GM12872 (cell line): ENCODE results near the gene C2.

ENCODE experiments used
- CTCF ChIP-seq: IDR thresholded peaks from 3 replicates; pipeline ENCODE4 v1.5.1; 2011; ENCODE audit warnings: low read depth, mild to moderate bottlenecking, low read length, moderate library complexity; ENCODE audit not compliant: insufficient read depth

Gene C2

DNA sequence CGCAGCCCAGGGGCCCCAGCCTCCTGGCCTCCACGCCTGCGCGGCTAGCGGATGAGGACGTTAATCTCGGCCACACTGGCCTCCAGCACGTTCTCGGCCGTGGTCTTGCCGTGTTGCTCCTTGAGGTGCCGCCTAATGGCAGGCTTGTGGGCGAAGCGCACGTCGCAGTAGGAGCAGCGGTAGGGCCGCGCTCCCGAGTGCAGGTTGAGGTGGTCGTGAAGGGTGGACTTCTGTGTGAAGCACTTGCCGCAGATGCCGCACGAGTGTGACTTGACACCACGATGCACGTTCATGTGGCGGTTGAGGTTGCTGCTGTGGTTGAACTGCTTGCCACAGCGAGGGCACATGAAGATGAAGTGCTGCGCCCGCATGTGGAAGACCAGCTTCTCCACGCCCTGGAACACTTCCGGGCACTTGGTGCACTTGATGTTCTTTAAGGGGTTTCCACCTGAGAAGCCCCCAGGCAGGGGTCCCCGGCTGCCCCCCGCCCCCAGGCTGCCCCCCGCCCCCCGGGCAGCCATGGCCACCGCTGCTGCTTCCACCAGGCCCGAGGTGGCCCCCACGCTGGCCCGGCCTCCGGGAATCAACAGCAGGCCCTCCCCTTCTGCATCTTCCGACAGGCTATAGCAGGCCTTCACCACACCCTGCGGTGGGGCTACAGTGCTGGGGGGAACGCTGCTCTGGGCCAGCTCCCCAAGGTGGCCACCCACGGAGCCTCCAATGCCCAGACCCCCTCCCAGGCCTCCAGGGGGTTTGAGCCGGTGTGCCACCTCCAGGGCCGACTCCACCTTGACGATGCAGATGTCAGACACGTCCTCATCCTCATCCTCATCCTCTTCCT, 27.4 kb upstream of the C2 start:
- TF ChIP-seq CTCF = no peak

DNA sequence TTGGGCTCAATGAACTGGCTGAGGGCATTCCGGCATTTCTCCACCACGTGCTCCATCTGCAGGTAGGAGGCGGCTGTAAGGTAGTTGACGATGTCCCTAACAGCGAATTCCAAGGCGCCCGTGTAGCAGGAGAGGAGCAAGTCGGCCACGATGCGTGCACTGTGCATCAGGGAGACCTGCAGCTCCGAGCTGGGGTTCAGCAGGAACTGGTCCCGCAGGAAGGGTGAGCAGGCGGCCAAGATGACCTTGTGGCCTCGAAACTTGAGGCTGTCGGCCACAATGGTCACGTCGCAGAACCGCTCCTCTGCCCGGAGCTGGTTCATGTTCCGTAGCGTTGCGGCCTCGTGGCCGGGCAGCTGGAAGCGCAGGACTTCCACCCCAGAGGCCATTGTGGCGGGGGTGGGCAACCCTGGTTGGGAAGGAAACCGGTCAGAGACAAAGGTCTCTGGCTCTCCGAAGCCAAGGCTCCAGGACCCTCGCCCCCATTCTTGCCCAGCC, 26.6 kb upstream of the C2 start:
- no peak for TF ChIP-seq CTCF

- TF ChIP-seq CTCF = no peak
These were observed 26.0 kb upstream of the C2 start for GRCh38 chr6:31901415-31901952.

GRCh38 chr6:31901953-31902643, 25.4 kb upstream of the C2 start, which contains the start of gene ZBTB12:
ZBTB12 (minus strand) TSS chr6:31902086; CDS start chr6:31901305, 781 bp downstream.
- TF ChIP-seq CTCF = no peak

DNA sequence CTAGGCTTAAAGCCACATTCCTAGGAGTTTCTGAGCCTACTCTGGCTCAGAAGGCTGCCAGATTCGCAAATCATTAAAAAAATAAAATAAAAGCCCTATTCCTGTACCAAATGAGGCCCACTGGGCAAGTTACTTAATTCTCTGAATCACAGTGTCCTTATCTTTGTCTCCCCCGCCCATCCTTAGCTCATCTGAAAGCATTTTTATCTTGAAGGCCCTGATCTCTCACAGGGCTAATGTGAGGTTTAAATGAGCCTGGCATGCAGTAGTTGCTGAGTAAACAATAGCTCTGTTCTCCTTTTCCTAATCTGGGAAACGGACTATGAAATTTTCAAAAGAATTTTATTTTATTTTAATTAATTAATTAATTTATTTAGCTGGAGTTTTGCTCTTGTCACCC, 23.6 kb upstream of the C2 start:
- TF ChIP-seq CTCF = no peak

GRCh38 chr6:31905041-31905440, 22.5 kb upstream of the C2 start:
- no peak for TF ChIP-seq CTCF

DNA sequence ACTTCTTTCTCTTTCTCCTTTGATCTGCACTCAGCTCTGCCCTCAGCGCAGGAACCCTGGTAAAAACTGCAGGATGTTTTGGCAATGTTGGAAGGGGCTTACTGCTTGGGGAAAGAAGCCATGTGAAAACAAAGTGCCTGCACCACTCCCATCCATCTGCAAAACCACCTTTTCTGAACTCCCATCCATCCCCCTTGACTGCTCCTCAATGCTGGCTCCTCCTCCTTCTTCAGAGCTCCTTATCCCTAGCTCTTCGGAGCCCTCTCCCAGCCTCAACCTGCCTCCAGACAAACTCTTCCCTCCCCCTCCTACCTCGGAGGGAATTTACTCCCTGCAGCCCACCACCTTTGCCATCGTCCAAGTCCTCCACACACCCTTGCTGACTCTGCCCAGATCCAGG, 21.4 kb upstream of the C2 start:
- TF ChIP-seq CTCF = no peak
